HEK293T (cell line): Measurements from ENCODE around the gene C2orf15.

Experiments
- BHLHE40 ChIP-seq: fragments of 450-650 bp; IDR thresholded peaks from 2 replicates; pipeline ENCODE4 v1.6.1; 2016; ENCODE audit warnings: mild to moderate bottlenecking, moderate library complexity, borderline replicate concordance
- FOXA1 ChIP-seq: fragments of 450-650 bp; IDR thresholded peaks from 2 replicates; pipeline ENCODE4 v1.6.1; 2016; ENCODE audit warnings: mild to moderate bottlenecking
- FOXK2 ChIP-seq: fragments of 450-650 bp; IDR thresholded peaks from 2 replicates; pipeline ENCODE4 v1.6.1; 2016; ENCODE audit warnings: mild to moderate bottlenecking
- NFRKB ChIP-seq: fragments of 450-650 bp; IDR thresholded peaks from 2 replicates; pipeline ENCODE4 v1.6.1; 2016; ENCODE audit warnings: mild to moderate bottlenecking, moderate library complexity
- PKNOX1 ChIP-seq: fragments of 450-650 bp; IDR thresholded peaks from 2 replicates; pipeline ENCODE4 v1.6.1; 2016
- SP1 ChIP-seq: fragments of 450-650 bp; IDR thresholded peaks from 2 replicates; pipeline ENCODE4 v1.6.1; 2017
- SUZ12 ChIP-seq: fragments of 450-650 bp; IDR thresholded peaks from 2 replicates; pipeline ENCODE4 v1.6.1; 2016; ENCODE audit warnings: mild to moderate bottlenecking
- TARDBP ChIP-seq: fragments of 450-650 bp; IDR thresholded peaks from 2 replicates; pipeline ENCODE4 v1.6.1; 2016
- ZNF384 ChIP-seq: fragments of 450-650 bp; IDR thresholded peaks from 2 replicates; pipeline ENCODE4 v1.6.1; 2016

GRCh38 chr2:99153921-99154604 is 12.6 kb downstream of the C2orf15 start:
- TF ChIP-seq SP1 (no peak), SUZ12 (no peak), ZNF384 (no peak), FOXA1 (no peak), TARDBP (no peak), FOXK2 (no peak), PKNOX1 (no peak), BHLHE40 (no peak), NFRKB (no peak)
